T-helper 1 cell treated with Interleukin-12 subunit alpha and Interleukin-12 subunit beta and Interleukin-4 antibody, amounts not matched to agents 30 ng/mL and 1 ng/mL, for 36 hours (primary cell): Measurements from ENCODE around the gene GMDS. TPM values are rescaled to one million over a fixed set of nuclear protein-coding genes. Genes with fewer than 3 reads are reported as not detected.
"Not testable (repeated sequence)": the region's sequence is repeated elsewhere in the genome, so short reads cannot be mapped to it uniquely, and the experiment has no call there.

ENCODE experiments used
- intact Hi-C: fragments of 100-400 bp; cut with micrococcal nuclease; formaldehyde crosslinking; loops from one replicate; pipeline ENCODE4 v1.15.1; 2024
- total RNA-seq: library from RNA; stranded (reverse); gene quantifications from 2 replicates; pipeline ENCODE4 v1.2.3, GENCODE V29; 2022

Gene GMDS
- total RNA-seq, 1 donor from 2014 or later = 28.6 TPM

GRCh38 chr6:1670711-1671462, 574.5 kb downstream of the GMDS start:
- intact Hi-C loops = no loop called here

DNA sequence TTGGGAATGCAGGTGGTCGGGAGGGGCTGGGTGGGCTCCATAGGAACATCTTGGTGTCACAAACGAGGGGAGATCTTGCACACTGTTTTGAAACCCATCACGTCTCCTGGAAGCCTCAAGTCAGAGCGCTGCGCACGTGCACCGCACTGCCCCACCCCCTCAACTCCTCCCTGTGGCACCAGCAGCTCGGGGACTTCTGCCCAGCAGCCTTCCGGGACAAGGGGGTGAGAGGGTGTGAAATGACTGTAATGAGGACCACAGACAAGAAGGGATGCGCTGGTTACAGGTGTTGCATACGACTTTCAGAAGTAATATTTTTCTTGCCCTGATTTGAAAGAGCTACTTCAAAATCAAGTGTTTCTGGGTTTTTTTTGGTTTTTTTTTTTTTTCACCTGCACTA, 575.4 kb downstream of the GMDS start:
- intact Hi-C loops = no loop called here

GRCh38 chr6:1668456-1668855, 576.9 kb downstream of the GMDS start:
- intact Hi-C loops = not testable (repeated sequence)

- intact Hi-C loops = no loop called here
These were observed 577.6 kb downstream of the GMDS start for GRCh38 chr6:1667805-1668175.

DNA sequence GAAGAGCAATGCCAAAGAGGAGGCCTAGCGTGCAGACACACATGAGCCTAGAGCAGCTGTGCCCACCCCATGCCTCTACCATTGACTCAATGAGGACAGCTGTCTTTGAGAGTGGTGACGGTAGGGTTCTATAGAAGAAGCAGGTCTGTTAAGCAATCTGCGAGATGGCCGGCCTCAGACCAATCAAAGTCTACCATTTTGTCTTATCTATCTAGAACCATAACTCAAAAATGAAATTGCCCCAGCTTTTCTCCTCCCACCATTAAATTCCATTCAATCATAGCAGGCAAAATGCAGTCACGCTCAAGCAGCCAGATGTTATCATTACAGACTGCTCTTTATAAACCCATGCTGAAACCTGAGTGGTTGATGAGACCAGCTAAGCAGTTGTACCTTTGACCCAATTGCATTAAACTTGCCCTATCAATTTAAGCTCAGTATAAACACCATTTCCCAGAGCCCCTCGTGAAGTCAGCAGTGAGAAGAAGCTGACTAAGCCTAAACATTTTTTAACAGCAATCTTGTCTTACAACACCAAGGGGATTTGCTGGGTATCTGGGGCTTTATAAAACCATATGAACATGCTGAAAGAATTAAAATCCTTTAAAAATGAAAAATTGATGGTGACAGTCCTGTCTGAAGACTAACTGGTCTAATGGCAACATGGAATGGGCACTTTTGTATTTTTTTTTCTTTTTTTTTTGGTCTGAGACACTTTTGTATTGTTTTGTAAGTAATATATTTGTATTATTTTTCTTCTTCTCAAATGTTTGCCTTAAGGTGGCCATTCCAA, 578.2 kb downstream of the GMDS start:
- intact Hi-C loops = no loop called here

- intact Hi-C loops = no loop called here
These were observed 580.2 kb downstream of the GMDS start for GRCh38 chr6:1665214-1665613.

GRCh38 chr6:1664329-1664728, 581.1 kb downstream of the GMDS start:
- intact Hi-C loops = no loop called here

DNA sequence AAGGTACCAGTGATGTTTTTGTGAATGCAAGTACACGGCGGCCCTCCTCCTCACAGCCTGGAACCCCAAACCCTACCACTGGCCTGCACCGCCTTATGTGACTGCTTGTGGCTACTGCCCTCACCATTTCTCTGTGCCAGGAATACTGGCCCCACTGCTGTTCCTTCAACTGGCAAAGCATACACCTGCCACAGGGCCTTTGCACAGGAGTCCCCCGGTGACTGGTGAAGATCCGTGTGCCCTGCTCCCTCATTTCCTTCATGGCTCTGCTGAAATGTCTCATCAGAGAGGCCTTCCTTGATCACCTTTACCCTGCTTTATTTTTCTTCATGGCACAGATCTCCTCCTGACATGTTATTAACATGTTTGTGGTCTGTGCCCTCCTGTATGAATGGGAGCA, 581.9 kb downstream of the GMDS start:
- intact Hi-C loops = no loop called here

GRCh38 chr6:1662534-1662933, 582.9 kb downstream of the GMDS start:
- intact Hi-C loops = no loop called here

GRCh38 chr6:1659816-1660215, 585.6 kb downstream of the GMDS start:
- intact Hi-C loops = no loop called here

DNA sequence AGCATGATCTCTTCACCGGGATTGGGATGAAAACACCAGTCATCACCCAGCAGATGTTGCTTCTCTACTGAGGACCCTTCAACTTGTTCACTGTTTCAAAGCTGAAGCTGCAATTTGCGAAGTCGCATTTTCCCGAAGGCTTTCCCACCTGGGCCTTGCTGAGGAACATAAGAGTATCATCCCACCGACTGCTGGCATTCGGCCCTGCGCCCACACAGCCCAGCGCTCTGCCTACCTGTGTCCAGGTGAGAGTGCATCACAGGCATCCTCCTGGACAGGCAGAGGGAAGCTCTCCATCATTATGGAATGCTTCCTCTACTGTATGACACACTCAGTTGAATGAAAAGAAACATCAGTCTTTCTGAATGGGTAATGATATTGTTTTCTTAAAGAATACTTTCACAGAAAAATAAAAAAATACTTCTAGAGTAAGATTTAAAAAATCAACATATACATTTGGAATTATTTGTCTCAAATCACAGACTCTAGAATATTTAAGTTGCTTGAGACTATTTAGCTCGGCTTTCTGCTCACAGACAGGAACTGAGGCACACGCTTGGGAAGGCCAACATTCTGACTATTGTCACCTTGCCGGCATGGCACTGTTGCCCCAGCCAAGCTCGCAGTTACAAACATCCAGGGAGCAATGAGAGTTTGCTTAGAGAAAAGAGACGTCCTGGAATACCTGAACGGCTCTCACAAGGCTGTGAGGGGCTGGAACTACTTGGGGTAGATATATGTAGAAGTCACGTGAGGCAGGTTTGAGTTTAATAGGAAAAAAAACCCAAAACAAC, 587.0 kb downstream of the GMDS start:
- intact Hi-C loops = no loop called here

- intact Hi-C loops = no loop called here
These were observed 587.6 kb downstream of the GMDS start for GRCh38 chr6:1657771-1658165.

GRCh38 chr6:1657116-1657770, 588.2 kb downstream of the GMDS start:
- intact Hi-C loops = no loop called here

- intact Hi-C loops = no loop called here
These were observed 591.4 kb downstream of the GMDS start for GRCh38 chr6:1654054-1654453.

- intact Hi-C loops = no loop called here
These were observed 592.6 kb downstream of the GMDS start for GRCh38 chr6:1652842-1653241.

DNA sequence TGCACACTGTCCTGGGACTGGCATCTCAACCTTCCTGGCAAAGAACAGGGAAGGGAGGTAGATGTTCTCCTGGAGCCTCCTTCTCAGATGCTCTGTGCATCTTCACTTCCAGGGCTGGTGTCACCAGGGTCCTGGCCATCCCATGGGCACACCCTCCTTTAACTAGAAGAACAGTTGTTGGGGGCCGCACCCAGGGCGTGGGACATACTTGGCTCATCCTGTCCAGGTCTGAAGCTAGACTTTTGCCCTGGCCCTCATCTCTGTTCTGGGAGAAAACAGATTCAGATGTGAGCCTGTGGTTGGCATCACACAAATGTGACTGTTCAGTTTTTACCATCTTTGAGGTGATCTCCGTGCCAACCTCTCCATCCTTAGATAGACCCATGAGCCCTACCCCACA, 594.0 kb downstream of the GMDS start:
- intact Hi-C loops = no loop called here

DNA sequence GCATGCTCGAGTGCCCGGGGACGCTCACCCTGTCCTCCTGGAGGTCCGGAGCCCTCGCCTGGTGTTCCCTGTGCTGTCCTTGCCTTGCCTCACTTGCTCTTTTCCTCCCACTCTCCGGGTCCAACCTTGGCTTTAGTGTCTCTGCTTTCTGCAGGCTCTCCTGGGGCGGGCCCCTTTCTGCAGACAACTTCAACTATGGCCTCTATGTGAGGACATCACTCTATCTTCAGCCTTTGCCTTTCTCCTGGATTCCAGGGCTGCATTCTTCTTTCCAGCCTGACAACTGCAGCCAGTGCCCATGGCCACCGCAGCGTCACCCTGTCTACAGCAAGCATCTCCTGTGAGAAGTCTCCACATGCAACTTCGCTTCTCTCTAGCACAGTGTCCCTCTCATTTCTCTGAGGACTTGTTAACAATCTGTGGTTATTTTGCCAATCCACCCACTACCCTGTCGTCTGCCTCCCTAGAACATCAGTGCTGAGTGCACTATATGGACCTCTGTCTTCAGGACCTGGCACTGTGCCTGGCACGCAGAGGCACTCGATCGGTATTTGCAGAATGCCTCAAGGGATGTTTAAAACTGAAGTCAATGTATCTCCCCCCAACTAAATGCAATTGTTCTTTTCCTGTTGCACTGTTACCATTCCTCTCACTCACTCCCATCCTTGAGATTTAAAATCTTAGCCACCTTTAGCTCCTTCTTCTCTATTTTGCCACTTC, 599.8 kb downstream of the GMDS start:
- intact Hi-C loops = no loop called here

DNA sequence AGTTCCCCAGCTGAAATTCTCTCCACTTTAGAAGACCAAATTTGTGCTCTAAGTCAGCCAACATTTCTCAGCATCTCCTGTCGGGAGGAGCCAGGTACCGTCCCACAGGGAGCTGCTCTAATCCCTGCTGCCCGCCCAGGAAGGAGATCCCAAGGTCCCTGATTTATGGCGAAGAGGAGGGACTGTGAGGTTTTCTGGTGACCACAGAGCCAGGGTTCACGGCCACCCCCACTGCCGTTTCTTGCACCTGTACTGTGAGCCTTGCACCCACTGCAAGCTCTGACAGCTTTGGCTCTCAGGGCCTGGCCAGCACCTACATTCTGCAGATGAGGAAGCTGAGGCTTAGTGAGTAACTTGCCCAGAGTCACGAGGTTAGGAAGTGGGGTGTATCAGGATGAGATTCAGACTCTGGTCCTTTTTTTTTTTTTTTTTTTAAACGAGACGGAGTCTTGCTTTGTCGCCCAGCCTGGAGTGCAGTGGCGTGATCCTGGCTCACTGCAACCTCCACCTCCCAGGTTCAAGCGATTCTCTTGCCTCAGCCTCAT, 600.8 kb downstream of the GMDS start:
- intact Hi-C loops = no loop called here

- intact Hi-C loops = no loop called here
These were observed 601.5 kb downstream of the GMDS start for GRCh38 chr6:1643830-1644445.

DNA sequence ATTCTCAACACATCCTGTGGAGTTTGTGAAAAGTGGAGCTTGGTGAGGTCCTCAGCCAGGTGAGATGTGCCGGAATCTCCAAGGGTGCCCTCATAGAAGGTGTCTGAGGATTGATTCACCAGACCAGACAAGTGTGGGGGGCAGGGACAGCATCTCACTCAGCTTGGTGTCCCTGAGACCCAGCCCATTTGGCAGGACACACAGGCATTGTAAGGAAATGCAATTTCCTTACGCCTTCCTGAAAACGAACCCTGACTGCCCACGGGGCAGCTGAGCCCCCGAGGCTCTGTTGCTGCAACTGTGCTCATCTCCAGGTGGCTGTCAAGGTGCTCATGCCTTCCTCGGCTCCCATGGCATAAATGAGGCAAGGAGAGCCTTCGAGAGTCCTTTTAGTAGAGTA, 602.3 kb downstream of the GMDS start:
- intact Hi-C loops = no loop called here
